OCI-LY1 (cell line): Measurements from ENCODE around the gene ELAVL4.
A peak's percentile ranks its signal among the peaks of the same experiment; 100 is the strongest.

Experiments
- H2AFZ ChIP-seq: fragments of 200-600 bp; sonication (generic), shearing (Covaris generic); 2 replicates; pipeline ENCODE4 v1.6.0; 2014; ENCODE audit warnings: antibody characterized with exemption, mild to moderate bottlenecking, low read length
- H3F3A ChIP-seq: fragments of 200-600 bp; sonication (generic), shearing (Covaris generic); 2 replicates; pipeline ENCODE4 v1.6.0; 2014; ENCODE audit warnings: mild to moderate bottlenecking, antibody characterized with exemption, low read length, moderate library complexity; ENCODE audit not compliant: insufficient read depth
- H3K27ac ChIP-seq: fragments of 200-600 bp; sonication (generic); 2 replicates; pipeline ENCODE4 v1.5.1; 2014; ENCODE audit warnings: low read length, mixed run types, mild to moderate bottlenecking, low read depth; ENCODE audit not compliant: poor library complexity, severe bottlenecking
- H3K27me3 ChIP-seq: fragments of 200-600 bp; sonication (generic); 2 replicates; pipeline ENCODE4 v1.6.0; 2014; ENCODE audit warnings: antibody characterized with exemption, mild to moderate bottlenecking, low read length, moderate library complexity; ENCODE audit not compliant: insufficient read depth
- H3K36me3 ChIP-seq: fragments of 200-600 bp; sonication (generic); 2 replicates; pipeline ENCODE4 v1.6.1; 2014; ENCODE audit warnings: mild to moderate bottlenecking, antibody characterized with exemption, low read length, moderate library complexity, mixed read lengths; ENCODE audit not compliant: insufficient read depth
- H3K4me1 ChIP-seq: fragments of 200-600 bp; sonication (generic); 2 replicates; pipeline ENCODE4 v1.5.1; 2014; ENCODE audit warnings: mild to moderate bottlenecking, low read length, moderate library complexity; ENCODE audit not compliant: insufficient read depth, severe bottlenecking
- H3K4me2 ChIP-seq: fragments of 200-600 bp; sonication (generic), shearing (Covaris generic); 2 replicates; pipeline ENCODE4 v1.6.1; 2014; ENCODE audit warnings: low read length
- H3K4me3 ChIP-seq: fragments of 200-600 bp; sonication (generic); 2 replicates; pipeline ENCODE4 v1.5.1; 2014; ENCODE audit warnings: low read length, low read depth, mild to moderate bottlenecking, mixed read lengths; ENCODE audit not compliant: poor library complexity, severe bottlenecking
- H3K79me2 ChIP-seq: fragments of 200-600 bp; shearing (Covaris generic); 2 replicates; pipeline ENCODE4 v1.6.1; 2016; ENCODE audit warnings: mixed run types, low read length, mixed read lengths; ENCODE audit not compliant: insufficient read depth
- H3K9ac ChIP-seq: fragments of 200-600 bp; sonication (generic), shearing (Covaris generic); 2 replicates; pipeline ENCODE4 v1.6.1; 2014; ENCODE audit warnings: mild to moderate bottlenecking, low read length, mixed read lengths
- H3K9me2 ChIP-seq: fragments of 200-600 bp; sonication (generic), shearing (Covaris generic); 2 replicates; pipeline ENCODE4 v1.6.1; 2014; ENCODE audit warnings: low read depth, mild to moderate bottlenecking, low read length, mixed read lengths
- H3K9me3 ChIP-seq: fragments of 200-600 bp; shearing (Covaris generic); 2 replicates; pipeline ENCODE4 v1.6.1; 2014; ENCODE audit warnings: low read length, mixed read lengths
- H4K20me1 ChIP-seq: fragments of 200-600 bp; sonication (generic), shearing (Covaris generic); 2 replicates; pipeline ENCODE4 v1.6.0; 2016; ENCODE audit warnings: mild to moderate bottlenecking, low read length; ENCODE audit not compliant: insufficient read depth
- CTCF ChIP-seq: fragments of 200-600 bp; sonication (generic), shearing (Covaris generic); IDR thresholded peaks from 2 replicates; pipeline ENCODE4 v1.5.1; 2017; ENCODE audit warnings: mild to moderate bottlenecking, antibody characterized with exemption, low read length, moderate library complexity, mixed read lengths
- EZH2 ChIP-seq: fragments of 200-600 bp; sonication (generic), shearing (Covaris generic); IDR thresholded peaks from 2 replicates; pipeline ENCODE4 v1.8.0; 2017; ENCODE audit warnings: borderline replicate concordance, mixed run types, mild to moderate bottlenecking, antibody characterized with exemption, low read length, moderate library complexity, mixed read lengths

ELAVL4 gene

GRCh38 chr1:50099654-50100053 is 9.1 kb upstream of the ELAVL4 start:
- H2AFZ ChIP-seq = no peak overlapping the region
- H3K9ac ChIP-seq = no peak overlapping the region
- H3F3A ChIP-seq = no peaks in the 10 kb centered on the region
- H3K27ac ChIP-seq = no peak overlapping the region
- H3K4me2 ChIP-seq = no peak overlapping the region
- H3K79me2 ChIP-seq = no peaks in the 10 kb centered on the region
- H3K4me1 ChIP-seq = no peaks in the 10 kb centered on the region
- no peaks in the 10 kb centered on the region for H3K9me2 ChIP-seq
- no peaks in the 10 kb centered on the region for H3K36me3 ChIP-seq
- H3K27me3 ChIP-seq = no peaks in the 10 kb centered on the region
- no peak overlapping the region for H3K4me3 ChIP-seq
- no peaks in the 10 kb centered on the region for H4K20me1 ChIP-seq
- TF ChIP-seq CTCF = no peak
- H3K9me3 ChIP-seq = no peaks in the 10 kb centered on the region

DNA sequence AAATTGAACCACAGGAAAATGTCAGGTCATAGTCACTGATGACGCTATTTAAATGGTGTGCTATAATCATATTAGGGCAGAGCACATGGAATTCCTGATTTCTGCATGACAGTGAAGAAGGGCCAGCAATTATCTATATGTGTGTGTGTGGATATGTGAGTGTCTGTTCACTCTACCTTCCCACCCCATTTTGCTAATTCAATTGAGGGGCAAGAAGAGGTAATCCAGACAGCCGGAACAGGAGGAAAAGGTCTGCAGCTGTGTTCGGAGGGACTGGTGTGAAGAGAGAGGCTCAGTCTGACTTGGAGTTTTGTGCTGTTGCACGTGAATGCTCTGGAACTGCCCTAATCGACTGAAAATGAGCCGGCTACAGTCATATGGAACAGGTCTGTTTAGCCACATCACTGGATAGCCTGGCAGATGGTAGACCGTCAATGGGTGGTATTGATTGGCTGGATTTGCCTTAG is 5.1 kb upstream of the ELAVL4 start:
- no peaks in the 10 kb centered on the region for H3F3A ChIP-seq

DNA sequence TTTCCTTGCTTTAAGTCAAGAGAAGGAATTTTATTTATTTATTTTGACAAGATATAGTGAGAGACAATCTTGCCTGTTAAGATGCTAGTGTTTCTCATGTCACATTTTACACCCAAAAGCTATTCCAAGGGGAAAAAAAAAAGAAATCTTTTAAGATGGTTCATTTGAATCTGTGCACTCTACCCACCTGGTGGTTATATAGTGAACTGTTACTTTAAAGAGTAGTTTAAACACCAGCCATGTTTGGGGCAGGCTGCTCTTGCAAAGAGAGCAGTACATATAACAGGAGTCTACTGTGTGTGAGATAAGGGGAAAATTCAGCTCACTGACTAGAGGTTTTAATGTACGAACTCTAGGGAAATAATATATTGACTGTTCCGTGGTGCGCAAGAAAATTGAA is 3.3 kb upstream of the ELAVL4 start:
- H3K9me2 ChIP-seq = no peaks in the 10 kb centered on the region
- no peaks in the 10 kb centered on the region for H3F3A ChIP-seq
- no peak overlapping the region for H3K4me2 ChIP-seq
- H3K4me1 ChIP-seq = no peaks in the 10 kb centered on the region
- H3K79me2 ChIP-seq = no peaks in the 10 kb centered on the region
- H4K20me1 ChIP-seq = no peaks in the 10 kb centered on the region
- TF ChIP-seq EZH2 (no peak), CTCF (peak; percentile 9; the same call in 1 of the 2 replicates)
- no peaks in the 10 kb centered on the region for H3K36me3 ChIP-seq
- no peak overlapping the region for H3K4me3 ChIP-seq
- no peaks in the 10 kb centered on the region for H3K9me3 ChIP-seq
- no peak overlapping the region for H2AFZ ChIP-seq
- no peak overlapping the region for H3K9ac ChIP-seq
- H3K27ac ChIP-seq = no peak overlapping the region
- no peaks in the 10 kb centered on the region for H3K27me3 ChIP-seq

More for the DNA sequence above, 5.1 kb upstream of the ELAVL4 start:
- H2AFZ ChIP-seq = no peak overlapping the region
- no peaks in the 10 kb centered on the region for H3K27me3 ChIP-seq
- no peak overlapping the region for H3K4me3 ChIP-seq
- no peaks in the 10 kb centered on the region for H4K20me1 ChIP-seq
- H3K36me3 ChIP-seq = no peaks in the 10 kb centered on the region
- no peaks in the 10 kb centered on the region for H3K79me2 ChIP-seq
- no peaks in the 10 kb centered on the region for H3K9me2 ChIP-seq
- TF ChIP-seq EZH2 (no peak), CTCF (no peak)
- H3K27ac ChIP-seq = no peak overlapping the region
- no peak overlapping the region for H3K9ac ChIP-seq
- H3K4me2 ChIP-seq = no peak overlapping the region
- no peaks in the 10 kb centered on the region for H3K4me1 ChIP-seq
- H3K9me3 ChIP-seq = no peaks in the 10 kb centered on the region
